ENCODE measurements around the gene DCXR. TPM values are rescaled to one million over a fixed set of nuclear protein-coding genes. Genes with fewer than 3 reads are reported as not detected.

Gene DCXR
- total and polyA plus RNA-seq, 2 of the 13 experiments (the other 11 are each of a cell fraction or from before 2014, with no cell fraction given) = 287 to 311 TPM

- TF ChIP-seq ZNF503 (CRISPR knock-in tag; IDR thresholded peaks at IDR 0.05) (no peak), HNRNPLL (IDR thresholded peaks at IDR 0.05; ENCODE audit: low read depth, low read length, poor library complexity, severe bottlenecking) (no peak), ZNF335 (CRISPR knock-in tag; IDR thresholded peaks at IDR 0.05) (no peak), ZNF253 (CRISPR knock-in tag; IDR thresholded peaks at IDR 0.05; ENCODE audit: borderline replicate concordance) (no peak), ZNF430 (CRISPR knock-in tag; IDR thresholded peaks at IDR 0.05) (no peak), SNAPC5 (CRISPR knock-in tag; IDR thresholded peaks at IDR 0.05; ENCODE audit: borderline replicate concordance) (no peak), TAF1 (CRISPR knock-in tag; IDR thresholded peaks at IDR 0.05) (no peak), ZNF496 (CRISPR knock-in tag; IDR thresholded peaks at IDR 0.05; ENCODE audit: insufficient replicate concordance) (no peak), AGO2 (optimal IDR thresholded peaks at IDR 0.05; ENCODE audit: low read depth, low read length) (peak; percentile 82), ZNF12 (CRISPR knock-in tag; IDR thresholded peaks at IDR 0.05) (no peak)
- TF ChIP-seq, protein P1, sequence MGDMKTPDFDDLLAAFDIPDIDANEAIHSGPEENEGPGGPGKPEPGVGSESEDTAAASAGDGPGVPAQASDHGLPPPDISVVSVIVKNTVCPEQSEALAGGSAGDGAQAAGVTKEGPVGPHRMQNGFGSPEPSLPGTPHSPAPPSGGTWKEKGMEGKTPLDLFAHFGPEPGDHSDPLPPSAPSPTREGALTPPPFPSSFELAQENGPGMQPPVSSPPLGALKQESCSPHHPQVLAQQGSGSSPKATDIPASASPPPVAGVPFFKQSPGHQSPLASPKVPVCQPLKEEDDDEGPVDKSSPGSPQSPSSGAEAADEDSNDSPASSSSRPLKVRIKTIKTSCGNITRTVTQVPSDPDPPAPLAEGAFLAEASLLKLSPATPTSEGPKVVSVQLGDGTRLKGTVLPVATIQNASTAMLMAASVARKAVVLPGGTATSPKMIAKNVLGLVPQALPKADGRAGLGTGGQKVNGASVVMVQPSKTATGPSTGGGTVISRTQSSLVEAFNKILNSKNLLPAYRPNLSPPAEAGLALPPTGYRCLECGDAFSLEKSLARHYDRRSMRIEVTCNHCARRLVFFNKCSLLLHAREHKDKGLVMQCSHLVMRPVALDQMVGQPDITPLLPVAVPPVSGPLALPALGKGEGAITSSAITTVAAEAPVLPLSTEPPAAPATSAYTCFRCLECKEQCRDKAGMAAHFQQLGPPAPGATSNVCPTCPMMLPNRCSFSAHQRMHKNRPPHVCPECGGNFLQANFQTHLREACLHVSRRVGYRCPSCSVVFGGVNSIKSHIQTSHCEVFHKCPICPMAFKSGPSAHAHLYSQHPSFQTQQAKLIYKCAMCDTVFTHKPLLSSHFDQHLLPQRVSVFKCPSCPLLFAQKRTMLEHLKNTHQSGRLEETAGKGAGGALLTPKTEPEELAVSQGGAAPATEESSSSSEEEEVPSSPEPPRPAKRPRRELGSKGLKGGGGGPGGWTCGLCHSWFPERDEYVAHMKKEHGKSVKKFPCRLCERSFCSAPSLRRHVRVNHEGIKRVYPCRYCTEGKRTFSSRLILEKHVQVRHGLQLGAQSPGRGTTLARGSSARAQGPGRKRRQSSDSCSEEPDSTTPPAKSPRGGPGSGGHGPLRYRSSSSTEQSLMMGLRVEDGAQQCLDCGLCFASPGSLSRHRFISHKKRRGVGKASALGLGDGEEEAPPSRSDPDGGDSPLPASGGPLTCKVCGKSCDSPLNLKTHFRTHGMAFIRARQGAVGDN (CRISPR knock-in tag; IDR thresholded peaks at IDR 0.05) = peak; percentile 35; the same call in 1 of the 2 replicates
Measured at GRCh38 chr17:82062076-82062983, 24.8 kb upstream of the DCXR start (continued).
